Head of caudate nucleus (tissue), 42 donors: ENCODE results near the gene PBX2.
A peak's percentile ranks its signal among the peaks of the same experiment; 100 is the strongest.

Source experiments
- DNase-seq, 42 donors: peaks; one replicate each; pipeline versions ENCODE4 v3.0.0 to v3.0.0-alpha.2; 2020 to 2021; ENCODE audit warnings: mixed read lengths in 7 of 42
- intact Hi-C: fragments of 100-400 bp; cut with DNase I; formaldehyde crosslinking; loops from one replicate; pipeline ENCODE4 v1.15.0; 2022

Gene PBX2

GRCh38 chr6:32178547-32179440 is 11.2 kb downstream of the PBX2 start:
- no peak for DNase-seq
- intact Hi-C loops, result no loop called here

- intact Hi-C loops, result no loop called here
- DNase-seq, result peak; percentile 88 to 100 (median 96)
These were observed 12.0 kb downstream of the PBX2 start, which contains the start of gene RNF5 for GRCh38 chr6:32177788-32178546. TSS of gene RNF5 (plus strand) at chr6:32178405. CDS start at chr6:32178512, 107 bp downstream.

- intact Hi-C loops, result no loop called here
- peak in 10 of 42 donors; percentile 38 to 65 (median 49) for DNase-seq
These were observed 12.7 kb downstream of the PBX2 start for GRCh38 chr6:32177183-32177787.

GRCh38 chr6:32176476-32177182 is 13.4 kb downstream of the PBX2 start:
- DNase-seq, result peak in 1 of 42 donors; percentile 21
- intact Hi-C loops, result no loop called here

- DNase-seq, result peak; percentile 98 to 100 (median 99)
- intact Hi-C loops, result no loop called here
These were observed 14.1 kb downstream of the PBX2 start, which contains the start of gene AGPAT1 for GRCh38 chr6:32175711-32176475. TSS of gene AGPAT1 (minus strand) at chr6:32176084. CDS start at chr6:32171496, 4,588 bp downstream.

GRCh38 chr6:32175322-32175710 is 14.7 kb downstream of the PBX2 start:
- intact Hi-C loops, result no loop called here
- no peak for DNase-seq

GRCh38 chr6:32174416-32174815 is 15.6 kb downstream of the PBX2 start:
- DNase-seq, result no peak
- intact Hi-C loops, result no loop called here

- DNase-seq, result no peak
- intact Hi-C loops, result no loop called here
These were observed 16.8 kb downstream of the PBX2 start for GRCh38 chr6:32173051-32173727.

GRCh38 chr6:32171234-32171633 is 18.8 kb downstream of the PBX2 start:
- no peak for DNase-seq
- intact Hi-C loops, result no loop called here

- intact Hi-C loops, result no loop called here
- DNase-seq, result no peak
These were observed 19.7 kb downstream of the PBX2 start for GRCh38 chr6:32170294-32170693.

GRCh38 chr6:32168807-32169591 is 21.0 kb downstream of the PBX2 start:
- intact Hi-C loops, result no loop called here

GRCh38 chr6:32168350-32168749 is 21.7 kb downstream of the PBX2 start:
- intact Hi-C loops, result no loop called here
- DNase-seq, result peak in 1 of 42 donors; percentile 40

More at GRCh38 chr6:32168807-32169591, 21.0 kb downstream of the PBX2 start:
- DNase-seq, result peak in 2 of 42 donors; percentile 17 to 27

GRCh38 chr6:32167761-32168262 is 22.2 kb downstream of the PBX2 start:
- no peak for DNase-seq
- intact Hi-C loops, result no loop called here

GRCh38 chr6:32167154-32167760 is 22.7 kb downstream of the PBX2 start:
- DNase-seq, result no peak
- intact Hi-C loops, result no loop called here

- DNase-seq, result peak in 2 of 42 donors; percentile 16 to 32
- intact Hi-C loops, result no loop called here
These were observed 23.5 kb downstream of the PBX2 start for GRCh38 chr6:32166411-32167061.

- no peak for DNase-seq
- intact Hi-C loops, result no loop called here
These were observed 25.7 kb downstream of the PBX2 start, which contains the start of gene EGFL8 for GRCh38 chr6:32164295-32164694. TSS of gene EGFL8 (plus strand) at chr6:32164595. CDS start at chr6:32166166, 1,571 bp downstream.
